ENCODE results near the gene ANKRD11.

Gene ANKRD11

DNA sequence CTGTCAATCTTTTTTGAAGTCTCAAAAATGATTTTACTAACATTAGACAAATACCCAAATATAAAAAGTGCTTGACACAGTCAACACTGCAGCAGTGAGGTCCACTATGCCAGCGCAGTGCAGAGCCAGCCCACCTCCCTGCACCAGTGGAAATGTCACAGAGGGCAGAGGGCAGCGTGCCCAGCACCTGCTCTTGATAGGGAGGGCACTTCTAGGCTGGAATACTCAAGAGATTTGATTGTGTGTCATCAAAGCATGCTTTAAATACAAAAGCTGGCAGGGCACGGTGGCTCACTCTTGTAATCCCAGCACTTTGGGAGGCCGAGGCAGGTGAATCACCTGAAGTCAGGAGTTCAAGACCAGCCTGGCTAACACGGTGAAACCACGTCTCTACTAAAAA, 136.0 kb downstream of the ANKRD11 start:
- no peak for DNase-seq (ENCODE audit: low read depth)
- no peak for TF ChIP-seq CTCF (IDR thresholded peaks at IDR 0.05; ENCODE audit: low read length, missing control alignments)
- no peak overlapping the region for H3K4me3 ChIP-seq (replicated peaks; ENCODE audit: low read depth, low read length)

- no peak for TF ChIP-seq CTCF (IDR thresholded peaks at IDR 0.05; ENCODE audit: low read length, missing control alignments)
- no peak for DNase-seq (ENCODE audit: low read depth)
- H3K4me3 ChIP-seq (replicated peaks; ENCODE audit: low read depth, low read length) = no peak overlapping the region
Measured at GRCh38 chr16:89352091-89352681, 138.2 kb downstream of the ANKRD11 start.

DNA sequence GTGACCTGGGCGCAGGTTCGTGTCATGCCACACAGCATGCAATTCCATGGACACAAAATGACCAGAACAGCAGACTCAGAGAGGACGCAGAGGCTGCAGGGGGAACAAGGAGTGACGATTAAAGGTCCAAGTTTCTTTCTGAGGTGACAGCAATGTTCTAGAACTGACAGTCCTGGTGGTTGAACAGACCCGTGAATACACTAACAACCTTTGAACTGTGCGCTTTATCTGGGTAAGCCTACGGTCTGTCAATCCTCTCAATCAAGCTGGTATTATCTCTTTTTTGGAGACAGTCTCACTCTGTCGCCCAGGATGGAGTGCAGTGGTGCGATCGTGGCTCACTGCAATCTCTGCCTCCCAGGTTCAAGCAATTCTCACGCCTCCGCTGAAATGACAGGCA, 138.7 kb downstream of the ANKRD11 start:
- no peak for DNase-seq (ENCODE audit: low read depth)
- H3K4me3 ChIP-seq (replicated peaks; ENCODE audit: low read depth, low read length) = no peak overlapping the region
- no peak for TF ChIP-seq CTCF (IDR thresholded peaks at IDR 0.05; ENCODE audit: low read length, missing control alignments)

- no peak for TF ChIP-seq CTCF (IDR thresholded peaks at IDR 0.05; ENCODE audit: low read length, missing control alignments)
- no peak for DNase-seq (ENCODE audit: low read depth)
- H3K4me3 ChIP-seq (replicated peaks; ENCODE audit: low read depth, low read length) = no peak overlapping the region
Measured at GRCh38 chr16:89350701-89351380, 139.5 kb downstream of the ANKRD11 start.

- no peak overlapping the region for H3K4me3 ChIP-seq (replicated peaks; ENCODE audit: low read depth, low read length)
- DNase-seq (ENCODE audit: low read depth) = no peak
- no peak for TF ChIP-seq CTCF (IDR thresholded peaks at IDR 0.05; ENCODE audit: low read length, missing control alignments)
Measured at GRCh38 chr16:89349947-89350633, 140.3 kb downstream of the ANKRD11 start.

GRCh38 chr16:89347807-89348206, 142.6 kb downstream of the ANKRD11 start:
- DNase-seq (ENCODE audit: low read depth) = no peak
- no peak for TF ChIP-seq CTCF (IDR thresholded peaks at IDR 0.05; ENCODE audit: low read length, missing control alignments)
- H3K4me3 ChIP-seq (replicated peaks; ENCODE audit: low read depth, low read length) = no peak overlapping the region

Data from fibroblast of pulmonary artery (primary cell).